Left renal pelvis (tissue), 4 donors: ENCODE results near the gene CREB5. TPM values are rescaled to one million over a fixed set of nuclear protein-coding genes. Genes with fewer than 3 reads are reported as not detected.
"Not testable (repeated sequence)": the region's sequence is repeated elsewhere in the genome, so short reads cannot be mapped to it uniquely, and the experiment has no call there.

Experiments used
- DNase-seq, 4 donors: peaks; one replicate each; pipeline ENCODE4 v3.0.0-alpha.2; 2013; ENCODE audit warnings: low read depth in 4 of 4, low spot score in 3 of 4
- polyA plus RNA-seq, 4 donors: library from polyadenylated mRNA; unstranded; fragments of 120-200 nt; gene quantifications; one replicate each; pipeline ENCODE4 v1.2.1, GENCODE V29; 2013; ENCODE audit not compliant: insufficient read length in 4 of 4

The CREB5 gene, protein sequence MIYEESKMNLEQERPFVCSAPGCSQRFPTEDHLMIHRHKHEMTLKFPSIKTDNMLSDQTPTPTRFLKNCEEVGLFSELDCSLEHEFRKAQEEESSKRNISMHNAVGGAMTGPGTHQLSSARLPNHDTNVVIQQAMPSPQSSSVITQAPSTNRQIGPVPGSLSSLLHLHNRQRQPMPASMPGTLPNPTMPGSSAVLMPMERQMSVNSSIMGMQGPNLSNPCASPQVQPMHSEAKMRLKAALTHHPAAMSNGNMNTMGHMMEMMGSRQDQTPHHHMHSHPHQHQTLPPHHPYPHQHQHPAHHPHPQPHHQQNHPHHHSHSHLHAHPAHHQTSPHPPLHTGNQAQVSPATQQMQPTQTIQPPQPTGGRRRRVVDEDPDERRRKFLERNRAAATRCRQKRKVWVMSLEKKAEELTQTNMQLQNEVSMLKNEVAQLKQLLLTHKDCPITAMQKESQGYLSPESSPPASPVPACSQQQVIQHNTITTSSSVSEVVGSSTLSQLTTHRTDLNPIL
- polyA plus RNA-seq = 10 to 100 TPM in 2 of 4 donors, 1 to 10 TPM in 2; 9.1 to 31.6 (median 12.0) TPM

DNA sequence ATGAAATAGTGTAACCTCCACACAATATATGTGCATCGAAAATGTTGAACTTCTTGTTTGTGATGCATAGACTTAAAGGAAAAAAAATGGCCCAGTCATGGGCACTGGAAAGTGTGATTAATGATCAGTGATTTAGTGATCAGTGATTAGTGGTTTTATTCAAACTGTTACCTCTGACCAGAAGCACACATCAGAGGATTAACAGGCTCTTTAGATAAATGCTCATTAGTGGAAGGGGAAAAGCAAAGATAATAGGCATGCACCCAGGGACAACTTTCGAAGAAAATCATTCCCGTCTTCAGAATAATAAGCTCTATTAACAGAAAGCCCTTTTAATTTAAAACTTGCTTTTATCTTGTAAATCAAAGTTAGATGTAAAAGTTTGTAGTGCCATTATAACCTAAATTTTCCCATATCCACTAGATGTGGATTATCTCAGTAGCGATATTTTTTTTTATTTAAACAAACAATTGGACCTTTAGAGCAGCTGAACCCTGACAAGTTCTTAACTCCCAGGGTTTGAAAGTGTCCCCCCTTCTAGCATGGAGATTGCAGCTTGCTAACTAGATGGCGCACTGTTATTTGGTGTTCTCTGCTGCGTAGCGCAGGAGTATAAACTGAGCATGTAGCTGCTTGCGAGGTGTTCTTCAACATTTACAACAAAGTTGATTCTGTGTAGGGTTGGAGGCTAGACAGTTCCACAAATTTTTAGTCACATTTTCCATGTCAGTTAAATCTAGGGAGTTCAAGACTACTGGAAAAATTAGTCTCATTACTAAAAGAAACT lies at the start of gene CREB5:
TSS of gene CREB5 (plus strand) at position 643 of the 787 bp plus-strand sequence. CDS start 397 bp downstream, outside the sequence.
- DNase-seq = peak in 2 of 4 donors; percentile 36 to 45

DNA sequence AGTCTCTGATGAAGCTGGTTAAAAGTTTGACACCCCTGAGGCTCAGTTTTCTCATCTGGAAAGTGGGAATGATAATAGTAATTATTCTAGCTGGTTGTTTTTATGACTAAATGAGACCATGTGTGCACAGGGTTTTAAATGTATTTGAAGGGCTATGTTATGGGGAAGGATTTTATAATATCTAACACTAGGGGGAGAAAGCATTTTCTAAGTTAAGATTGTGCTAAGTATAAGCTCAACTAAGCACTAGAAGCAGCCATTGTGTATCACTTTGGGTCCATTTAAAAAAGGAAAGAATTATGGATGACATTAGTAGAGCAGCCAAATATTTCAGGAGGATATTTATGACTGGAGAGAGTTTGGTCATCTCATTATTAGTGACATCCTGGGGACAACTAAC lies 49.5 kb upstream of the CREB5 start:
- DNase-seq = no peak

DNA sequence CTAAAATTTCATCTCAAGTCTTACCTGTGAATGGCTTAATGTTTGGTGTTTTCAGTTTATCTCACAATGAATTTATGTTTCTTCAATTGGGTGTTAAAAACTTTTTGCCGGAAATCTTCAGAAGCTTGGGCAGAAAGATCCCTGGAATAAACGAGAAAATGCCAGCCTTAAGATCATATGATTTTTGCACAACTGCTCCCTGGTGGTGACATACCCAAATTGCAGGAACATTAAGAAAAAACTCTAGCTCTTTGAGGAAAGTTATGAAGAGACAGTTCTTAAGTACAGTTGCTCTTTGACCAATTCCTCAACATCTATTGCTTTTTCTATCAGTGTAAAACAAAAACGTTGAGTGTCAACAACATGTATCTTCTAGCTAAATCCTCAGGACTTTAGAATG lies 48.2 kb upstream of the CREB5 start:
- no peak for DNase-seq

DNA sequence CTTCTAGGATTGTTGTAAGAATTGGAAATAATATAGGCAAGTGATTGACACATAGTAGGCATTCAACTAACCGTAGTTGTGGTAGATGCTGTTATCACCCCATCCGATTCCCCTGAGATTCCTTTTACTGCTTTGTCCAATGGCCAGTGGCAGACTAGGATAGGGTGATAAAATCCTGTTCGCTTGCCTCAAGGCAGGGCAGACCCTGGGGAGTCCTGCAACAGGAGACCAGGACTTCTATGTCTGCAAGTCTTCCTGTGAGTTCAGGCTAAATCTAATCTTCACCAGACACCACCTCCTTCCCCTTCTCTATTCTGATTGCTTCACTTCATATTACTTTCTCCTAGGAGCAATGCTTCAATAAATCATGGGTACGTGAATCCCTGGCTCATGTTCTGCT lies 42.8 kb upstream of the CREB5 start:
- no peak for DNase-seq

DNA sequence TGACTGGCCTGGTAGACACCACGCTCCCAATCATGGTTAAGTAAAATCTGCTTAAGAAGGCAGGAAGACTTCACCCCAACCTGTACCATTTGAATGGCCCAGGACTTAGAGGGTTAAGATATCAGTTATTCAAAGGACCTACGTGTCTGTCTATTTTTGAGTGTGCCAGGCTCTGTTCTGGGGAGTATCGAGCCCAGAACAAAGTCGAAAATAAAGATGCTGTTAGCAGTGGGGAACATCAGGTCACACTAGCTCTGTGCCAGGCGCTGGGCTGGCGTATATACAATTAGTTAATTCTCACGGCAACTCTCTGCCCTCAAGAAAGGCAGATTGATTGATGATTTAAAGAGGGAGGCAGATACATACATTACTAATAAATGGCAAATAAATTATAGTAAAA lies 40.5 kb upstream of the CREB5 start:
- DNase-seq = no peak

DNA sequence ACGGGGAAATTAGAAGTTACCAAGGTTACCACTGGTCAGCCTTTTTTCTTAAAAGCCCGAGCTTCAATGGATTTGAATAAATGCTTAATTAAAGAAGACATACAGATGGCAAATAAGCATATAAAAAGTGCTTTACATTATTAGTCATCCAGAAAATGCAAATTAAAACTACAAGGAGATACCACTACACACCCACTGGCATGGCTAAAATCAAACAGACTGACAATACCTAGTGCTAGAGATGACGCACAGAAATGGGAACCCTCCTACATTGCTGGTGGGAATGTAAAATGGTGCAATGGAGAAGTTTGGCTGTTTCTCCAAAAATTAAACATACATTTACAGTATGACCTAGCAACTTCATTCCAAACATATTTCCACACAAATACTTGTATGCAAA lies 38.3 kb upstream of the CREB5 start:
- no peak for DNase-seq

DNA sequence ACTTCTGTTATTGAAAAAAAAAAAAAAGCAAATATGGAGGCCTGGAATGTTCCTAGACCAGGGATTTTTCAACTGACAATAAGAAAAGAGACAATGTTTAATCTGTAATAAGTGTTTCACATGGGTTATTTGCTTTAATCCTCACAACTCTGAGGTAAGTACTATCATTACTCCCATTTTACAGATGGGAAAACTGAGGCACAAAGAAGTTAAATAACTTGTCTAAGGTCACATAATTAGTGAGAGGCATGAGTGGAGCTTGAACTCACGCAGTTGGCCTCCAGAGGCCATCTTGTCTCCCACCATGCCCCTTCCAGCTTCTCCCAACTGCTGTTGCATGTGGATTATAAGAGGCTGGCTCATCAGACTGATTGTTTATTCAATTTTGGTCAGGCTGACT lies 36.6 kb upstream of the CREB5 start:
- no peak for DNase-seq

DNA sequence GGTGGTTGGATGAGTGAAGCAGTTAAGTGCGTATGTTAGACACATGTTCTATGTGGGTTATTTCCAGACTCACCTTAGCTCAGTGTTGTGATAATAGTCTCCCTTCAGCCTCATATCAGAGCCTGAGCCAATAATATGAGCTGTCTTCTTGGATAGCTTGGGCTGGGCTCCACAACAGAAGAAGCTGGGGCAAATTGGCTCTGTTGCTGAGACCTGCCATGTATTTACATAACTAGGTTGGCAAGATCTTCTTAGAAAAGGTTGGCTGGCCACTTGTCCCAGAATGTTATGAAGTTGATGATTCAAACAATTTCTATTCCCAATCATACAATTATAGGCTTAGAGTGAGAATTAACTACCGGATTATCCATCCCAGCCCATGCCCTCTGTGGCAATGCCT lies 35.7 kb upstream of the CREB5 start:
- no peak for DNase-seq

DNA sequence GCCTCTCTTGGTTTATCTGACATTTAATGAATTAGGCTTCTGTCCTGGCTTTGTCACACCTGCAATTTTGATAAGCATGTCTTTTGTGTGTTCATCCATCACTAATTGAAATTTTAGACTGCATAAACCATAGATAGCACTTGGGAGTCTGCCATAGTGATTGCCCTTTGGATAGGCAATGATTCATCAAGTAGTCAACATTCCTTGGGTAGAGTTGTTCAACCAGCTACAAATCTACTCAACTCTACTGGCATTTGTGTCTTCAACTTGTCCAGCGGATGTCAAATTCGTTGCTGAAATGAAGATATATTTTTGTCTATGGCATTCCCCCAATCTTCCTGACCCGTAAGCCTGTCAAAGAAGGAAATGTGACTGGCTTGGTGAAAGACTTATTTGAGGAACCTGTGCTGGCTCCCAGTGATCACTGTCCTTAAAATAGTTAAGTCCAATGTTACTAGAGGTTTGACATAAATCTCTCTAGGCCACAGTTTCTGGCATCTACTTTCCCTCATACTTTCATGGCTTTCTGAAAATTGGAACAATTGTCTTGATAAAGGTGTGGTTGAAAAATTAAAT lies 33.7 kb upstream of the CREB5 start:
- no peak for DNase-seq

DNA sequence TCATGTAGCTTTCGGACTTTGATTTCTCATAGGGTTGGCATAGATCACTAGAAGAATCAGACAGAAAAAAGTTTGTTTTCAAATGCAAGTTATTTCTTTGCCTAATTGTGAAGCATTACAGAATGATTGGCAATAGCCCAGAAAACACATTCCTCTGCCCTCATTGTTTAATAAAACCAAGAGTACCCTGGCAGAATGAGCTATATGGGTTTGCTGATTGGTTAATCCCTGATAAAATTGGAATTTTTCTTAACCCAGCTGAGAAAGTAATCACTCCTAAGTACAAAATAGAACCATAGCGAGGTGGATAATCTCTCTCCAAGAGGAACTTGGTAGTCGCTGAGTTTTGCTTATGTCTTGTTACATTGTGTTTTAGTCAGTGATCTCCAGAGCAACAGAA lies 30.9 kb upstream of the CREB5 start:
- no peak for DNase-seq

DNA sequence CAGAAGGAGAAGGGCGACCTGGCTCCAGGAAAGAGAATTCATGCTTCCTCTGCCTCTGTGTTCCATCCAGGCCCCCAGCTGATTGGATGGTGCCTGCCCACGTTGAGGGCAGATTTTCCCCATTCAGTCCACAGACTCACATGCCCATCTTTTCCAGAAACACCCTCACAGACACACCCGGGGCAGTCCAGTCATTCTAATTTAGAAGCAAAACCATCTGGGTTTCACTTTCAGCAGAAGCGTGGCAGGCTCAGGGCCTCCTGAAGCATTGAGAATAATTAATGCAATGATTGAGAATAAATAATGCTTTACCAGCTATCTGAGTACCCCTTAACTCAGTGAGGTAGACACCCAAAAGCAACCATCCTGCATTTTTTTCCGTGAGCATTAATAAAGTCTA lies 30.2 kb upstream of the CREB5 start:
- DNase-seq = no peak

DNA sequence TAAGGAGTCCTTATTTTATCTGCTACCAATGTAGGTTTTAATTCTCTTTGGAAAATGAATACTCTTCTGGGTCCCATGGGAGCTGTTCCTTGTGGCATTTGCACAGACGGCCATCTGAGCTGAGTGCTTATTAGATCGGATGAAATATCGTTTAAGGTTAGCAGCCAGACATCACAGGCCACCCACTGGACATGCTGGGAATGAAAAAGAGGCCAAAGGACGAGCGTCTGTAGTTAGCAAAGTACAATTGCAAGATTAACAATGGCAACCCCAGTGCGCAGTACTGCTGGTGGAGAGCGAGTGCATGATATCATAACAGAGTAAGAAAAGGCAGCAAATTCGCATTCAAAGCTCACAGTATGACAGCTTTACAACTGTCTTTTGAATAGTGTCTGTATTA lies 28.3 kb upstream of the CREB5 start:
- no peak for DNase-seq

DNA sequence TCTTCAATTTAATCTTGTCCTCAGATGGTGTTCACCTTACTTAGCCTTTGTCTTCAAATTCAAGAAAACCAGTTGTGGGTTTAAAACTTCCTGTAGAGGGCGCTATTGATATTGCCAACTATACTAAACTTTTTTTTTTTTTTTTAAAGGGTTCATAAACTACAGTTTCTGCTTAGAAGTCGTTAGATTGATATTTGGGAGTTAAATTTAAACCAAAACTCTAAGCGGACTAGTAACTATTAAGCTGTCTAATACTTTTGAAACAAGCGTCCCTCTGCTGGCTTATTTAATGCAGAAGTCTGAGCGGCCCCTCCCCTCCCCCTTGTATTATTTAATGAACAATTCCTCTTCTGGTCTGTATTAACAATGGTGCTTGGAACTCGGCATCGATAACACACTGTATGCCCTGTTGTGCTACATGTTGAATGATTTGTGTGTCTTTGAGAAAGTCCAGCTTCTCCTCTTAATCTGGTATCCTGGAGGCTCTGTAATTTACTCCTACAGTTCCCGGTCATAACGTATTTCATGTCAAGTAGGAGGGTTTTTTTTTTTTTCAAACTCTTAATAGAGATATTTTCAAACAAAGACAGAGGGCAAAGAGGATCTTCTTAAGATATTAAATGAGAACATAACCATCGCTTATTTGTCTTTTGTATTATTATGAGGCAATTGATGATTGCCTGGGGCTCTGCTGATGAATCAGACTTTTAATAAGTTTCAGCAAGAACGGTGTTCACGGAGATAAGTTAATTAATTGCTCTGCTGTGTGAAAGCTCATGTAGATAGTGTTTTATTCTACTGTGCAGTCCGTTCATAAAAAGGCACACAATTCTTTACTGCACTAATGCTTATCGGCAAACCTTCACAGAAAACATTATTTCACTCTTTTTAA lies 22.6 kb upstream of the CREB5 start:
- DNase-seq = peak in 3 of 4 donors; percentile 63 to 71 (median 66)

DNA sequence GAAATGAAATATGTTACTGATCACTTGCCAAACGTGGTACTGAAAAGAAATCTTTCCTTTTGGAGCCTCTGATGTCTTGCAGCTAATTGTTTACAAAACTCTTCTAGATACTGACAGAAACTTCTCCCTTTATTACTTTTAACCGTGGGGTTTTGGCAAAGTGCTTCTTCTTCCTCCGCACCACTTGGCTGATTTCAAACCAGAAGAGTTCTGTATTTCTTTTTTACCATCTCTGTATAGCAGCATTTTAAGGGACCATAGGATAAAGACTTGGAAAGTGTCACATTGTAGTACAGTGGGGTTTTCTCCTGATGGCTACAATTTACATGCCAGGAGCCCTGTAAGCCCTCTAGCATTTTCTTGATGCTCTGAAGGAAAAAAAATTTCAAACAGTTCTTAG lies 21.9 kb upstream of the CREB5 start:
- no peak for DNase-seq

DNA sequence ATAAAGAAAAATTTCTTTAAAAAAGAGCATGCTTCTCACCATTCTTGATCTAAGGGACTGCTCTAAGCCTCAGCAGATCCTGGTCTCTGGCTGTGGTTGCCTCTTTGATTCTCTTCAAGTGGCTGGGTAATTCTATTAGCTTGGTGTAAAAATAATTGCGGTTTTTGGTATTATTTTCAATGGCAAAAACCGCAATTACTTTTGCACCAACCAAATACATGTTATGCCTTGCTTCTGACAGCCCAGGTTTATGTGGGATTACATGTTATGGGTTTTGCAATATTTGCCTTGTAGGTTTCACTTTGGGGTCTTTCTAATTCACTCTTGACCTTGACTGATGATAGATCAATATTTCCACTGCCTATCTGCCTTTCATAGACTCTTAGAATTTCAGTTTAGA lies 20.0 kb upstream of the CREB5 start:
- DNase-seq = no peak

DNA sequence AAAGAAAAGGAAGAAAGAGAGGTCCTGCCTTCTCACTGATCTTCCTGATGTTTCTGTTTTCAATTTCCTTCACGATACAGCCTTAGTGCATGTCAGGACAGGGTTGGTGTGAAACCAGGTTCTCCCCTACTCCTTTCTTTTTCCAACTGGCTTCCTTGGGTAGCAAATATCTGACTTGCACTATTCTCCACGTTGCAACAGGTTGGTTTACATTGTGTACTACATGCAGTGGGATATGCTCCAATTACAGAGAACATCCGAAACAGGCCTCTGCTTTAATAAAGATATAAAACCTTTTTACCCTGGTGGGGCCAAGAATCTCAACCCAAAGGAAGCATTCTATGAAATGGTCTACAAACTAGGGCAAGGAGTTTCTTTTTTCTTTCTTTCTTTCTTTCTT lies 16.9 kb upstream of the CREB5 start:
- no peak for DNase-seq

DNA sequence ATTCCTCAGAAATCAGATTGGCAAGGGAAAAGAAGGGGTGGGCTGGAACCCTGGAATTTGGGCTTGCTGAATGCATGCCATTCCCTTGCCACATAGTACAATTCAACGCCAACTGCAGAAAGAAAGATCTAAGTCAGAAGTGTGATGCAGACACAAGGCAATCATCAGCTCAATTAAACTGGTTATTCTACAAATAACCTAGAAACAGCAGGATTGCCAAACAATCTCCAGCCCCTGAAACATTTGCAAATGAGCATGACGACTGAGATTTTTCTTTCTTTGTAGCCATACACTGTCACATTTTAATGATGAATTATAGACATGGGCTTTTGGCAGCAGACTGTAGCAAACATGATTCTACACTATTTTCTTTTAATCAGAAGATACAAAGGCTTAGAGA lies 16.5 kb upstream of the CREB5 start:
- no peak for DNase-seq

DNA sequence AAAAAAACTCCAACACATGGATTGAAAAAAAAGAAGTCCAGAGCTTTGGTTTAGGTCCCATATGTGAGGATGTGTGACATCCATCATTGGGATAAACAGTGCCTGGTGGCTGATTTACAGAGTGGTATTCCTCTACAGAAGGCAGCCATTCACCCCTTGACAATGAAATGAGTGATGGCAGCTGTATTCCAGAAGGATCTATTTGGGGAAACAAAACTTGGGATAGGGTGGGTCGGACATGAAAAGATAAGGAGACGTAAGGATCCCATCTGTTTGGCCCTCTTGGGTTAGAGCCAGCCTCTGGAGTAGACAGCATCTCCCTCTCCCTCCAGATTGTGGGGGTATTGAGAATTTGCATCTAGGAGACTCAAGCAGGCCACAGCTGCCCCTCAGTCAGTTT lies 15.2 kb upstream of the CREB5 start:
- no peak for DNase-seq

DNA sequence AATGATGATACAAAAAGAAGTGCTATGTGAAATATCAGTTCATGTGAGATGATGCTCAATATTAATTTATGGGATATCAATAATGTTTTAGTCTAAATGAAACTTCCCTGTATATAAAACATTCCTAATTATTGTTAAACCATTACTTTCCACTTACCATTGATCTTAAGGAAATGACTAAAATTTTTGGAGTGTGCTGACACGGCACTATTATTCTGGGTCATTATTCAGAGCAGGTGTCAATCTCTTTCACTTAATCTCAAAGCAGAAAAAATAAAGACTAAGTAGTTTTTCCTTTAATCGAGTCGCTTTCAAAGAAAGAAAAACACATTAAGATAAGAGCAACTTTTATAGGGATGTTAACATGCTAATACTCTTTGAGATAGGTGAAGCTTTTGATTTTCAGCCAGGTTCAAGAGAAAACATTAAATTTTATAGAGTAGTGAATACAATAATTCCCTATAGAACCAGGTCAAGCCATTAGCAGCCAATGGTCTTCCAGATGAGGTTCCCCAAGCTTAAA lies 11.4 kb upstream of the CREB5 start:
- DNase-seq = no peak

DNA sequence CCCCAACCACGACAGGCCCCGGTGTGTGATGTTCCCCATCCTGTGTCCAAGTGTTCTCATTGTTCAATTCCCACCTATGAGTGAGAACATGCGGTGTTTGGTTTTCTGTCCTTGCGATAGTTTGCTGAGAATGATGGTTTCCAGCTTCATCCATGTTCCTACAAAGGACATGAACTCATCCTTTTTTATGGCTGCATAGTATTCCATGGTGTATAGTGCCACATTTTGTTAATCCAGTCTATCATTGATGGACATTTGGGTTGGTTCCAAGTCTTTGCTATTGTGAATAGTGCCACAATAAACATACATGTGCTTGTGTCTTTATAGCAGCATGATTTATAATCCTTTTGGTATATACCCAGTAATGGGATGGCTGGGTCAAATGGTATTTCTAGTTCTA lies 10.8 kb upstream of the CREB5 start:
- not testable (repeated sequence) for DNase-seq
